ENCODE measurements around the gene GMCL2. TPM values are rescaled to one million over a fixed set of nuclear protein-coding genes. Genes with fewer than 3 reads are reported as not detected.

Gene GMCL2
- total and polyA plus RNA-seq, 2 experiments from 2014 or later, result not detected

DNA sequence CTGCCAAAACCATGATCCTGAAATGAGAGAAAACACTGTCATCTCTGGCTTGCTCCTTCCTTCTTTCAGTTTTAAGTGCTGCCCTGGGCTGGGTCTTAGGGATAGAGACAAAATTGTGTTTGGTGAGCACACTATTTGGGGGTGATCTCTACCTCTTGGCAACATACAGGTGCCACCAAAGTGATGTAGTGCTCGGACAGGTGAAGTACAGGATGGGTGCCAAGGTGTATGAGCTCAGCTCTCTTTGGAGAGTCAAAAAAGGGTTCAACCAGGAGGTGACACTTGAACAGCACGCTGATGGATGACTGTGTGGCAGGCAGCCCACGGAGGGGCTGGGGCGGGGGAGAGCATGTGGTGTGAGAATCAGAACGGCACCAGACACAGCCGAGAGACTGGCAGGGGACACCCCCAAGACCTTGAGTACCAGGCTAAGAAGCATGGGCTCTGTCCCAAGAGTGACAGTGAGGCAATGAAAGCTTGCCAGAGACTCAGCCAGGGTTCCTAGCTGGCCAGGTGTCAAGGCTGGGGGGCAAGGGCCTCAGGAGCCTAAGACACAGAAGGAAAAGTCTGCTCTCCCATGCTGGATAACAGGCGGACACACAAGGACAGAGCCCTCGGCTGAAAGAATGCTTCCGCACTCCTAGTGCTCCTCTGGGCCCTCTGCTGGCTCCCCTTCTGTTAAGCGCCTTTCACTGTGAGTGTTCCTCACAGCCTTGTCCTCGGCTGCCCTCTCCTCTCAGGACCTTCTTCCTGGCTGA, 36.0 kb downstream of the GMCL2 start:
- Histone ChIP-seq H3K36me3 (replicated peaks; ENCODE audit: insufficient read depth, low read depth) (no peaks in the 10 kb centered on the region), H3K4me3 (no peak overlapping the region), H3K4me1 (ENCODE audit: insufficient read depth) (peaks cover 5% of the 10 kb centered on the region), H3K4me2 (no peak overlapping the region), H4K20me1 (ENCODE audit: insufficient read depth, poor library complexity, severe bottlenecking) (no peaks in the 10 kb centered on the region), H3K9me3 (ENCODE audit: low read depth) (no peaks in the 10 kb centered on the region), H3K79me2 (peaks cover 11% of the 10 kb centered on the region), H3K27me3 (no peaks in the 10 kb centered on the region), H2AFZ (no peak overlapping the region), H3K27ac (no peak overlapping the region), H3K9me2 (replicated peaks; ENCODE audit: insufficient read depth) (no peaks in the 10 kb centered on the region)
- WGBS (ENCODE audit: low lambda C conversion rate, missing lambda C conversion rate), result 88% methylated on average over 11 of the region's 11 CpGs
- no peak for DNase-seq (ENCODE audit: low spot score)
- TF ChIP-seq, protein P1, sequence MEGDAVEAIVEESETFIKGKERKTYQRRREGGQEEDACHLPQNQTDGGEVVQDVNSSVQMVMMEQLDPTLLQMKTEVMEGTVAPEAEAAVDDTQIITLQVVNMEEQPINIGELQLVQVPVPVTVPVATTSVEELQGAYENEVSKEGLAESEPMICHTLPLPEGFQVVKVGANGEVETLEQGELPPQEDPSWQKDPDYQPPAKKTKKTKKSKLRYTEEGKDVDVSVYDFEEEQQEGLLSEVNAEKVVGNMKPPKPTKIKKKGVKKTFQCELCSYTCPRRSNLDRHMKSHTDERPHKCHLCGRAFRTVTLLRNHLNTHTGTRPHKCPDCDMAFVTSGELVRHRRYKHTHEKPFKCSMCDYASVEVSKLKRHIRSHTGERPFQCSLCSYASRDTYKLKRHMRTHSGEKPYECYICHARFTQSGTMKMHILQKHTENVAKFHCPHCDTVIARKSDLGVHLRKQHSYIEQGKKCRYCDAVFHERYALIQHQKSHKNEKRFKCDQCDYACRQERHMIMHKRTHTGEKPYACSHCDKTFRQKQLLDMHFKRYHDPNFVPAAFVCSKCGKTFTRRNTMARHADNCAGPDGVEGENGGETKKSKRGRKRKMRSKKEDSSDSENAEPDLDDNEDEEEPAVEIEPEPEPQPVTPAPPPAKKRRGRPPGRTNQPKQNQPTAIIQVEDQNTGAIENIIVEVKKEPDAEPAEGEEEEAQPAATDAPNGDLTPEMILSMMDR (IDR thresholded peaks at IDR 0.05; ENCODE audit: poor library complexity), result no peak
- TF ChIP-seq EZH2 (IDR thresholded peaks at IDR 0.05; ENCODE audit: borderline replicate concordance) (no peak), EZH2phosphoT487 (IDR thresholded peaks at IDR 0.05; ENCODE audit: low read depth, severe bottlenecking, unreplicated experiment) (no peak)

DNA sequence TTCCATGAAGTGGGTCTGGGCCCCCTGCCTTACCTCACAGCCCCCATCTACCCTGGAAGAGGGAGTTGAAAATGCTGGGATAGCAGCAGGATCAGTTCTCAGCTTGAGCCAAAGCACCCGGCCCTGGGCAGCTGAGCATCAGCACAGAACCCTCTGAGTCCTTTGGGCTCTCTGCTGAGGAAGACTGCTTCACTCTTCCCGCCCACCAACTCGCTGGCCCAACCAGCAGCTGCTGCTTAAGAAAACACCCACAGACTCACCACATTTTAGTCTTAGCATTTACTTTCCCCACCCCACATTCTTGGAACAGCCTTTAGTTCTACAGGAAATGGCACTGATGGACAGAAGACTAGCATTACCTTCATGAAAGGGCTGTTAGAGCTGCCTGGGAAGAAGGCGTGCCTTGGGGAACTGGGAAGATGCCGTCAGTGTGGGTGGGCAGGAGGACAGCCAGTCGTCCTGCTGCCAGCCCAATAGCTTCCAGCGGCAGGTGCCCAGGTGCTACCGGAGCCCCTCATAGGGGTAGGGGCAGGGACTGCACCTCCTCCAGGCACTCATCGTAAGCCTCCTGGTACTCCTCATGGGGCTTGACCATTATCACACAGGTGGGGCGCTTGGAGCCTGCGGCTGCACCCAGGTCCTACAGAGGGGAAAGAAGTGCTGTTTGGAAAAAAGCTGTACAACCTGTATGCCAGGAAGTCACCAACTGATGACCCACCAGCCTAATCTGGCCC, 37.8 kb downstream of the GMCL2 start:
- no peaks in the 10 kb centered on the region for H3K9me2 ChIP-seq (replicated peaks; ENCODE audit: insufficient read depth)
- H3K4me3 ChIP-seq, result no peak overlapping the region
- no peak for TF ChIP-seq EZH2 (IDR thresholded peaks at IDR 0.05; ENCODE audit: borderline replicate concordance)
- TF ChIP-seq, protein P1 (IDR thresholded peaks at IDR 0.05; ENCODE audit: poor library complexity), result no peak
- no peak for TF ChIP-seq EZH2phosphoT487 (IDR thresholded peaks at IDR 0.05; ENCODE audit: low read depth, severe bottlenecking, unreplicated experiment)
- H3K4me2 ChIP-seq, result no peak overlapping the region
- no peak overlapping the region for H3K27ac ChIP-seq
- H2AFZ ChIP-seq, result no peak overlapping the region
- no peaks in the 10 kb centered on the region for H3K27me3 ChIP-seq
- no peaks in the 10 kb centered on the region for H3K36me3 ChIP-seq (replicated peaks; ENCODE audit: insufficient read depth, low read depth)
- peaks cover 11% of the 10 kb centered on the region for H3K79me2 ChIP-seq
- H3K4me1 ChIP-seq (ENCODE audit: insufficient read depth), result peaks cover 5% of the 10 kb centered on the region
- DNase-seq (ENCODE audit: low spot score), result no peak
- 94% methylated on average over 11 of the region's 11 CpGs for WGBS (ENCODE audit: low lambda C conversion rate, missing lambda C conversion rate)
- no peaks in the 10 kb centered on the region for H3K9me3 ChIP-seq (ENCODE audit: low read depth)
- H4K20me1 ChIP-seq (ENCODE audit: insufficient read depth, poor library complexity, severe bottlenecking), result no peaks in the 10 kb centered on the region

DNA sequence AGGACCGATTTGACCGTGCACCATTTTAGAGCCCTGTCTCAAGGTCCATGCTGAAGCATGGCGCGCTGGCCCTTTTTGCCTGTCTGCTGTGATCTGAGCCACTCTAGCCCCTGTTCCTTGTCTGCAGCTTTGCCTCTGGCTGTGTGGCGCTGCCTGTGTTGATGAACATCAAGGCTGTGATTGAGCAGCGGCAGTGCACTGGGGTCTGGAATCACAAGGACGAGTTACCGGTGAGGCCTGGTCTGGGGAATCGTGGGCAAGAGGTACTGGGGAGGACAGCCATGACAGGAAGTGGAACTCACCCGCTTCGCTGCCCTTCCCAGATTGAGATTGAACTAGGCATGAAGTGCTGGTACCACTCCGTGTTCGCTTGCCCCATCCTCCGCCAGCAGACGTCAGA, 39.8 kb downstream of the GMCL2 start:
- no peak for DNase-seq (ENCODE audit: low spot score)
- Histone ChIP-seq H3K4me2 (no peak overlapping the region), H3K4me1 (ENCODE audit: insufficient read depth) (no peaks in the 10 kb centered on the region), H3K79me2 (peaks cover 4% of the 10 kb centered on the region), H4K20me1 (ENCODE audit: insufficient read depth, poor library complexity, severe bottlenecking) (no peaks in the 10 kb centered on the region), H3K27ac (no peak overlapping the region), H2AFZ (no peak overlapping the region), H3K9me2 (replicated peaks; ENCODE audit: insufficient read depth) (no peaks in the 10 kb centered on the region), H3K4me3 (no peak overlapping the region), H3K9me3 (ENCODE audit: low read depth) (no peaks in the 10 kb centered on the region), H3K27me3 (no peaks in the 10 kb centered on the region), H3K36me3 (replicated peaks; ENCODE audit: insufficient read depth, low read depth) (no peaks in the 10 kb centered on the region)
- 84% methylated on average over 15 of the region's 15 CpGs for WGBS (ENCODE audit: low lambda C conversion rate, missing lambda C conversion rate)
- TF ChIP-seq EZH2phosphoT487 (IDR thresholded peaks at IDR 0.05; ENCODE audit: low read depth, severe bottlenecking, unreplicated experiment), result no peak
- no peak for TF ChIP-seq EZH2 (IDR thresholded peaks at IDR 0.05; ENCODE audit: borderline replicate concordance)
- TF ChIP-seq, protein P1 (IDR thresholded peaks at IDR 0.05; ENCODE audit: poor library complexity), result no peak
